CD8-positive, alpha-beta memory T cell (primary cell): Measurements from ENCODE around the gene VPS52. TPM values are rescaled to one million over a fixed set of nuclear protein-coding genes. Genes with fewer than 3 reads are reported as not detected.
A peak's percentile ranks its signal among the peaks of the same experiment; 100 is the strongest.

Source experiments
- CTCF ChIA-PET: fragments of 350-600 bp; sonication (Branson Sonifier 250); formaldehyde crosslinking; loops from one replicate; lab custom pipeline; 2021; ENCODE audit warnings: antibody characterized with exemption; lab: Charles Lee
- POLR2A ChIA-PET: fragments of 350-600 bp; sonication (Branson Sonifier 250); formaldehyde crosslinking; loops from one replicate; lab custom pipeline; 2021; ENCODE audit warnings: antibody characterized with exemption; lab: Charles Lee
- DNase-seq, 5 donors: peaks; one replicate each; pipeline versions ENCODE4 v3.0.0 to v3.0.0-alpha.2; 2020 to 2022; ENCODE audit warnings: mixed read lengths in 1 of 5
- H3K27ac ChIP-seq: one replicate; pipeline ENCODE4 v1.7.0; 2013; ENCODE audit warnings: low read depth, mild to moderate bottlenecking, low read length, moderate library complexity
- H3K27me3 ChIP-seq: 2 replicates; pipeline ENCODE4 v1.7.0; 2013; ENCODE audit warnings: low read length, mild to moderate bottlenecking; ENCODE audit not compliant: insufficient read depth, poor library complexity, severe bottlenecking
- H3K36me3 ChIP-seq: 2 replicates; pipeline ENCODE4 v1.7.0; 2013; ENCODE audit warnings: mild to moderate bottlenecking, low read length, moderate library complexity; ENCODE audit not compliant: insufficient read depth
- H3K4me1 ChIP-seq: 2 replicates; pipeline ENCODE4 v1.7.0; 2013; ENCODE audit warnings: mild to moderate bottlenecking, low read length, moderate library complexity; ENCODE audit not compliant: insufficient read depth
- H3K4me3 ChIP-seq: 2 replicates; pipeline ENCODE4 v1.7.0; 2013; ENCODE audit warnings: mild to moderate bottlenecking, low read length
- H3K9me3 ChIP-seq: 2 replicates; pipeline ENCODE4 v1.7.0; 2013; ENCODE audit warnings: mild to moderate bottlenecking, low read length
- H3K27ac Mint-ChIP-seq, 8 donors: one replicate each; pipeline ENCODE4 v1.8.0; 2020 to 2021; ENCODE audit warnings: mixed read lengths in 8 of 8, mild to moderate bottlenecking in 6 of 8, inconsistent platforms in 3 of 8, moderate library complexity in 3 of 8
- H3K27me3 Mint-ChIP-seq, 2 donors: one replicate each; pipeline ENCODE4 v1.8.0; 2020 to 2021; ENCODE audit warnings: mixed read lengths in 2 of 2, mild to moderate bottlenecking in 1 of 2, moderate library complexity in 1 of 2
- H3K36me3 Mint-ChIP-seq, 3 donors: one replicate each; pipeline ENCODE4 v1.8.0; 2020 to 2021; ENCODE audit warnings: mixed read lengths in 3 of 3, inconsistent platforms in 1 of 3, mild to moderate bottlenecking in 1 of 3
- H3K4me1 Mint-ChIP-seq, 3 donors: one replicate each; pipeline ENCODE4 v1.8.0; 2020 to 2021; ENCODE audit warnings: mixed read lengths in 3 of 3, inconsistent platforms in 1 of 3, mild to moderate bottlenecking in 1 of 3
- H3K4me3 Mint-ChIP-seq, 7 donors: one replicate each; pipeline ENCODE4 v1.8.0; 2020 to 2021; ENCODE audit warnings: mixed read lengths in 7 of 7, mild to moderate bottlenecking in 6 of 7, moderate library complexity in 4 of 7, inconsistent platforms in 2 of 7
- H3K9me3 Mint-ChIP-seq, 5 donors: one replicate each; pipeline ENCODE4 v1.8.0; 2020 to 2022; ENCODE audit warnings: mixed read lengths in 5 of 5, mild to moderate bottlenecking in 3 of 5, moderate library complexity in 2 of 5, inconsistent platforms in 1 of 5
- polyA plus RNA-seq: library from polyadenylated mRNA; unstranded; fragments of 300-500 nt; fragmentation: Illumina TruSeq; gene quantifications from one replicate; pipeline ENCODE4 v1.2.3, GENCODE V29; 2021
- total RNA-seq, 2 experiments: library from RNA; stranded (reverse); gene quantifications; one replicate each; pipeline ENCODE4 v1.2.3, GENCODE V29; 2021

The VPS52 gene
- total and polyA plus RNA-seq, 3 experiments from 2014 or later: 13.4 to 58.5 (median 57.2) TPM

GRCh38 chr6:33292996-33293682 lies 21.5 kb upstream of the VPS52 start:
- no peak for DNase-seq
- H3K36me3 Mint-ChIP-seq: peaks cover 3 to 72% (median 15%) of the 10 kb centered on the region in 3 donors
- peaks cover 0 to under 1% of the 10 kb centered on the region in 2 donors for H3K27me3 Mint-ChIP-seq
- CTCF ChIA-PET: interaction anchor here (1.3 to 2.0 kb wide), 2 partner anchors 15 to 52 kb away, joined by 4 to 5 read pairs; no protein-coding TSS in a partner anchor
- Histone ChIP-seq H3K27me3 (no peaks in the 10 kb centered on the region), H3K9me3 (no peaks in the 10 kb centered on the region), H3K4me1 (peaks cover 24% of the 10 kb centered on the region), H3K36me3 (peaks cover 27% of the 10 kb centered on the region), H3K4me3 (no peak overlapping the region), H3K27ac (no peak overlapping the region)
- POLR2A ChIA-PET: interaction anchor here (0.9 kb wide), 1 partner anchor 16 kb away, joined by 3 read pairs; no protein-coding TSS in a partner anchor
- peak overlapping the region in 1 of 7 donors; percentile 38 for H3K4me3 Mint-ChIP-seq
- H3K4me1 Mint-ChIP-seq: peaks cover 42 to 53% (median 46%) of the 10 kb centered on the region in 3 donors
- peak overlapping the region in 2 of 8 donors; percentile 70 to 88 for H3K27ac Mint-ChIP-seq
- H3K9me3 Mint-ChIP-seq: no peaks in the 10 kb centered on the region

- H3K4me1 Mint-ChIP-seq: peaks cover 37 to 52% (median 49%) of the 10 kb centered on the region in 3 donors
- POLR2A ChIA-PET: interaction anchor here (2.8 to 3.6 kb wide), 4 partner anchors 9 to 54 kb away, joined by 20 to 43 read pairs (median 38); partner anchors contain the start of genes B3GALT4, RGL2, RPS18 and VPS52
- no peak overlapping the region for H3K27ac ChIP-seq
- H3K4me1 ChIP-seq: peaks cover 24% of the 10 kb centered on the region
- no peaks in the 10 kb centered on the region for H3K27me3 Mint-ChIP-seq
- H3K4me3 ChIP-seq: peak overlapping the region; percentile 99
- peaks cover 6 to 77% (median 17%) of the 10 kb centered on the region in 3 donors for H3K36me3 Mint-ChIP-seq
- peak overlapping the region in 7 of 8 donors; percentile 79 to 99 (median 95) for H3K27ac Mint-ChIP-seq
- H3K4me3 Mint-ChIP-seq: peak overlapping the region; percentile 89 to 99 (median 97)
- no peaks in the 10 kb centered on the region for H3K9me3 ChIP-seq
- no peaks in the 10 kb centered on the region for H3K27me3 ChIP-seq
- H3K9me3 Mint-ChIP-seq: no peaks in the 10 kb centered on the region
- DNase-seq: no peak
- H3K36me3 ChIP-seq: peaks cover 35% of the 10 kb centered on the region
- CTCF ChIA-PET: interaction anchor here (1.2 to 5.3 kb wide), 5 partner anchors 9 to 54 kb away, joined by 4 to 38 read pairs (median 11); partner anchors contain the start of genes B3GALT4, RPS18 and VPS52
Observed at GRCh38 chr6:33290459-33290858, 18.8 kb upstream of the VPS52 start.

GRCh38 chr6:33289784-33290315 lies 18.2 kb upstream of the VPS52 start:
- Mint-ChIP-seq H3K9me3 (no peaks in the 10 kb centered on the region), H3K36me3 (peaks cover 6 to 75% (median 17%) of the 10 kb centered on the region in 3 donors), H3K27ac (peak overlapping the region; percentile 79 to 99 (median 96)), H3K27me3 (no peaks in the 10 kb centered on the region), H3K4me3 (peak overlapping the region; percentile 89 to 99 (median 97)), H3K4me1 (peaks cover 37 to 52% (median 49%) of the 10 kb centered on the region in 3 donors)
- Histone ChIP-seq H3K4me1 (peaks cover 24% of the 10 kb centered on the region), H3K9me3 (no peaks in the 10 kb centered on the region), H3K27ac (peak overlapping the region; percentile 83), H3K27me3 (no peaks in the 10 kb centered on the region), H3K36me3 (peaks cover 35% of the 10 kb centered on the region), H3K4me3 (peak overlapping the region; percentile 99)
- no peak for DNase-seq
- POLR2A ChIA-PET: interaction anchor here (1.1 to 3.6 kb wide), 10 partner anchors 9 to 318 kb away, joined by 3 to 43 read pairs (median 8); partner anchors contain the start of genes B3GALT4, RGL2, RPS18 and VPS52
- CTCF ChIA-PET: interaction anchor here (1.2 to 5.3 kb wide), 6 partner anchors 10 to 55 kb away, joined by 4 to 38 read pairs (median 10); partner anchors contain the start of genes B3GALT4, RPS18 and VPS52

- CTCF ChIA-PET: interaction anchor here (1.0 to 5.3 kb wide), 7 partner anchors 10 to 56 kb away, joined by 4 to 38 read pairs (median 10); partner anchors contain the start of genes B3GALT4, RPS18 and VPS52
- peak within 1 kb of the TSS; percentile 89 to 99 (median 97) for H3K4me3 Mint-ChIP-seq
- H3K27me3 Mint-ChIP-seq: no peaks in the 10 kb centered on the region
- POLR2A ChIA-PET: interaction anchor here (0.6 to 3.6 kb wide), 11 partner anchors 8 to 317 kb away, joined by 3 to 43 read pairs (median 4); partner anchors contain the start of genes B3GALT4, RGL2, RPS18 and VPS52
- H3K36me3 ChIP-seq: peaks cover 42% of the 10 kb centered on the region
- H3K9me3 Mint-ChIP-seq: no peaks in the 10 kb centered on the region
- peak within 1 kb of the TSS; percentile 83 for H3K27ac ChIP-seq
- DNase-seq: peak; percentile 65 to 89 (median 84)
- H3K4me1 Mint-ChIP-seq: peaks cover 37 to 52% (median 49%) of the 10 kb centered on the region in 3 donors
- peaks cover 24% of the 10 kb centered on the region for H3K4me1 ChIP-seq
- H3K9me3 ChIP-seq: no peaks in the 10 kb centered on the region
- H3K27ac Mint-ChIP-seq: peak within 1 kb of the TSS; percentile 79 to 99 (median 96)
- peak within 1 kb of the TSS; percentile 99 for H3K4me3 ChIP-seq
- H3K36me3 Mint-ChIP-seq: peaks cover 6 to 75% (median 18%) of the 10 kb centered on the region in 3 donors
- H3K27me3 ChIP-seq: no peaks in the 10 kb centered on the region
Observed at GRCh38 chr6:33288921-33289783, 17.5 kb upstream of the VPS52 start, which contains the start of the genes PFDN6 and WDR46. PFDN6 (plus strand) TSS chr6:33289601; CDS start chr6:33289857, 256 bp downstream. WDR46 (minus strand) TSS chr6:33289239; CDS start chr6:33289170, 69 bp downstream.

- Histone ChIP-seq H3K4me1 (peaks cover 24% of the 10 kb centered on the region), H3K27me3 (no peaks in the 10 kb centered on the region), H3K36me3 (peaks cover 40% of the 10 kb centered on the region), H3K27ac (peak overlapping the region; percentile 83), H3K4me3 (peak overlapping the region; percentile 99), H3K9me3 (no peaks in the 10 kb centered on the region)
- no peak for DNase-seq
- Mint-ChIP-seq H3K27ac (peak overlapping the region; percentile 68 to 99 (median 94)), H3K4me3 (peak overlapping the region; percentile 89 to 99 (median 97)), H3K36me3 (peaks cover 6 to 68% (median 15%) of the 10 kb centered on the region in 3 donors), H3K9me3 (no peaks in the 10 kb centered on the region), H3K27me3 (no peaks in the 10 kb centered on the region), H3K4me1 (peaks cover 37 to 49% (median 49%) of the 10 kb centered on the region in 3 donors)
- CTCF ChIA-PET: interaction anchor here (1.0 to 5.3 kb wide), 7 partner anchors 10 to 57 kb away, joined by 4 to 38 read pairs (median 10); partner anchors contain the start of genes B3GALT4, RPS18 and VPS52
- POLR2A ChIA-PET: interaction anchor here (0.6 to 3.6 kb wide), 11 partner anchors 10 to 166 kb away, joined by 3 to 43 read pairs (median 8); partner anchors contain the start of genes B3GALT4, RGL2, RPS18 and VPS52
Observed at GRCh38 chr6:33288141-33288920, 16.7 kb upstream of the VPS52 start.

- no peak for DNase-seq
- CTCF ChIA-PET: interaction anchor here (0.8 to 5.3 kb wide), 3 partner anchors 9 to 25 kb away, joined by 3 to 38 read pairs (median 4); partner anchors contain the start of genes B3GALT4, RPS18 and VPS52
- H3K27ac Mint-ChIP-seq: peak overlapping the region in 6 of 8 donors; percentile 44 to 95 (median 73)
- peaks cover 24% of the 10 kb centered on the region for H3K4me1 ChIP-seq
- peak overlapping the region; percentile 89 to 99 (median 97) for H3K4me3 Mint-ChIP-seq
- H3K4me3 ChIP-seq: no peak overlapping the region
- no peak overlapping the region for H3K27ac ChIP-seq
- H3K27me3 ChIP-seq: no peaks in the 10 kb centered on the region
- H3K9me3 ChIP-seq: no peaks in the 10 kb centered on the region
- peaks cover 6 to 68% (median 15%) of the 10 kb centered on the region in 3 donors for H3K36me3 Mint-ChIP-seq
- POLR2A ChIA-PET: interaction anchor here (0.7 to 3.6 kb wide), 7 partner anchors 8 to 58 kb away, joined by 3 to 41 read pairs (median 8); partner anchors contain the start of genes B3GALT4, RGL2 and ZBTB22
- H3K4me1 Mint-ChIP-seq: peaks cover 37 to 50% (median 49%) of the 10 kb centered on the region in 3 donors
- peaks cover 34% of the 10 kb centered on the region for H3K36me3 ChIP-seq
- no peaks in the 10 kb centered on the region for H3K27me3 Mint-ChIP-seq
- no peaks in the 10 kb centered on the region for H3K9me3 Mint-ChIP-seq
Observed at GRCh38 chr6:33286946-33287914, 15.6 kb upstream of the VPS52 start.
